DMS153 (cell line): Measurements from ENCODE around the gene FCAMR.

ENCODE experiments used
- DNase-seq: peaks from one replicate; lab custom pipeline; 2025; lab: John Stamatoyannopoulos, UW

FCAMR gene

DNA sequence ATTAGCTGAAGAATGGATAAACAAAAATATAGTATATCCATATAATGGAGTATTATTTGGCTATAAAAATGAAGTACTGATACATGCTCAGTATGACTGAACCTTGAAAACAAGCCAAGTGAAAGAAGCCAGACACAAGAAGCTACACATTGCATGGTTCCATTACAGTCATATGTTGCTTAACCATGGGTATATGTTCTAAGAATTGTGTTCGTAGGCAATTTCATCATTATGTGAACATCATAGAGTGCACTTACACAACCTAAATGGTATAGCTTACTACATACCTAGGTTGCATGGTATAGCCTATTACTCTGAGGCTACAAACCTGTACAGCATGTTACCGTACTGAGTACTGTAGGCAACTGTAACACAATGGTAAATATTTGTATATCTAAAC, 28.6 kb upstream of the FCAMR start:
- no peak for DNase-seq

DNA sequence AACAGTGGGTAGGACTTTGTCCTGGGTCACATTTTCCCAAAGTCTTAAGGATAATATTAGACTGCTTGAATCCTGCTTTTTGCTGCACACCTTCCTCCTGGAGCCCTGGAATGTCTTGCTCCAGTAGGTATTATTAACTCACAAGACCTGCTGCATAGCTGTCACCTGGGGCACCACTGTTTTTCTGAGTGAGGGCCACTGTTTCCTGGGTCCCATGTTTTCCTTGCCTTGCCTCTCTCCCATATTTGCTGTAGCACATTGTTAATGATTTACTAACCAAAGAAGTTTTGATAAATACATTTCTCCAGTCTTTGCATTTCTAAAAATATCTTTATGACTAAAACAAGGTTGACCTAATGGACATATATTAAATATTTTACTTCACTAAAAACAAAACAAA, 22.5 kb upstream of the FCAMR start:
- no peak for DNase-seq

GRCh38 chr1:206987873-206988272, 17.6 kb upstream of the FCAMR start:
- no peak for DNase-seq

GRCh38 chr1:206986885-206987284, 16.6 kb upstream of the FCAMR start:
- no peak for DNase-seq

DNA sequence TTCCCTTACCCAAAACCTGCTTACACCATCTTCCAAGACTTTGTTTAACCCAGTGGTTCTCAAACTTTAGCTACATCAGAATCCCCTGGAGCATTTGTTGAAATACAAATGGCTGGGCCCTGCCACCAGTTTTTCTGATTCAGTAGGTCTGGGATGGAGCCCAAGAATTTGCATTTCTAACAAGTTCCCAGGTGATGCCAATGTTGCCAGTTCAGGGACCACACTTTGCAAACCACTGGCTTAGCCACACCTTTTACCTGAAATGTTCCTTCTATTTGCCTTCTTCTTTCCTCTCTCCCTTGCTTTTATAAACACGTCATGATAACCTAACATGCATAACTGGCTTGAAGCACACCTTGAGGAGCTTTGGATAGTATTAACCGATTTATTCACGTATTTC, 16.1 kb upstream of the FCAMR start:
- no peak for DNase-seq

- no peak for DNase-seq
Observed at GRCh38 chr1:206985162-206985749, 15.0 kb upstream of the FCAMR start.

GRCh38 chr1:206982216-206982615, 12.0 kb upstream of the FCAMR start:
- peak; percentile 34 for DNase-seq

DNA sequence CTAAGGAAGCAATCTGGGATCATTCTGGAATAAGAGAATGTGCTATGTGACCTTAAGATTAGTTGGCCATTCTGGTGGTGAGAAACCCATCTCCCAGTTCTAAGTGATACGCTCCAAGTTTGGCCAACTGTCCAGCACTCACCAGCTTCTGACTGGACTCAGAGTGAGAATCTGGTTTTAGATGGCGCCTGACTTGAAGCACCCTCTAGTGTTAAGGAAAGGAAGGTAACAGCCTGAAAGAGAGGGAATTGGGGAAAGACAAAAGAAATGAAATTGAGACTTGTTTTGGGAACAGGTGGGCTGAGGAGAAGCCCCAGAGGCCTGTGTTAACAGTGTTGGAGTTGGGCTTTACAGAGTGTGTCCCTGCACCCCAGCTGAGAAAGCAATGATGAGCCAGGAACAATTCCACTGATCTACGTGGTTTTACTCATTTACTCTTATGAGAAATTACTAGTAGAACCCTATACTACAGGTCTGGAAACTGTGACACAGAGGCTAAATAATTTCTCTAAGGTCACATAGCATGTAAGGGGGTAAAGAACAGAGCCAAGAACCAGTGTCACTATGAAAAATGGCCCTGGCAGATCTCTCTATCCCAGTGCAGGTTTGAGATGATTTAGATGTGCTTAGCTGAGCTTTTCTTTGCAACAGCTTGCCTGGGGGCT, 9.3 kb upstream of the FCAMR start:
- DNase-seq: no peak

DNA sequence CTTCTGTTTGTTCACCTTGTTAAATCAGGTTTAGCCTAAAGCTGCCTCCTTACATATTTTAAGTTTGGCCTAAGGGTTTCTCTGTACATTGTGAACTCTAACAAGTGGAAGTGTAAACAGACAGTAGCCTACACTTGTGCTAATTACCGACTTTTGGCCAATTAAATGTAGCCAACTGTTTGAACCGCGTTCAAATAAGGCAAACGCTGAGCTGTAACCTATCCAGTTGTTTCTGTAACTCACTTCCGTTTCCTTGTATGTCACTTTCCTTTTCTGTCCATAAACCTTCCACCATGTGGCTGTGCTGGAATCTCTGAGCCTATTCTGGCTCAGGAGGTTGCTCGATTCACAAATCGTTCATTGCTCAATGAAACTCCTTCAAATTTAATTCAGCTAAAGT, 8.0 kb upstream of the FCAMR start:
- no peak for DNase-seq

- no peak for DNase-seq
Observed at GRCh38 chr1:206975306-206975705, 5.0 kb upstream of the FCAMR start.

DNA sequence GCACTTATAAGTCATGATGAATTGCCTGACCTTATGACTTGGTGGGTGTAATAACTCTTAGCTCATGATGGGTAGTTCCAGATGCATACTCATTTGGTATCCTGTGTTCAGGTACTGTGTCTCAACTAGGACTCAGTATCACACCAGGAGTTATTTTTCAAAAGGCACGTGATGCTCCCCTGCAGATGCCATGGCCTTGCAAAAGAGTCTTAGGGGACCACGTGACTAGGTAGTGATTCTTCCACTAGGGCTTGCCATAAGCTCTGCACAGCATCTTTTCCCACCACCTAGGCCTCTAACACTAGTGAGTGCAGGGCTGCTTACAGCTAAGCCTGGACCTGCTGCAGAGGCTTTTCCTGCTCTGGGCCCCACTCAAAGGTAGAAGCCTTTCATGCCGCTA, 3.9 kb upstream of the FCAMR start:
- DNase-seq: no peak

DNA sequence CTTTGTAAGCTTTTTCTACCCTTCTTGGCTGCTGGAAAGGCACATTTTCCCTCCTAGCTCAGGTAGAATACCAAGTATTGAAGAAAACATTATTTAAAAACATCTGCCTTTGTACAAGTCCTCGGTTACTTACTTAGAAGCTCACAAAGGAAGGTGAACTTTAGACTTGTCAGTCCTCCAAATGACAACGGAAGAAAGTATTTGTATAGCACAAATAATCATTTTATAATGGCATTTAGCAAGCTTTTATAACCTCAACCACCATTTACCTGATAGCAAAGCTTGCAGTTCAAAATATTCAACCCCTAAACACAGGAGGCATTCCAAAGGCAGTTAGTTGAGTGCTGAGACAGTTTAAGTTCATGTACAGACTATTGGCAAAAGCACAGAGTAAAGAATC, 2.5 kb upstream of the FCAMR start:
- no peak for DNase-seq

- no peak for DNase-seq
Observed at GRCh38 chr1:206971029-206971655, 882 bp upstream of the FCAMR start.

DNA sequence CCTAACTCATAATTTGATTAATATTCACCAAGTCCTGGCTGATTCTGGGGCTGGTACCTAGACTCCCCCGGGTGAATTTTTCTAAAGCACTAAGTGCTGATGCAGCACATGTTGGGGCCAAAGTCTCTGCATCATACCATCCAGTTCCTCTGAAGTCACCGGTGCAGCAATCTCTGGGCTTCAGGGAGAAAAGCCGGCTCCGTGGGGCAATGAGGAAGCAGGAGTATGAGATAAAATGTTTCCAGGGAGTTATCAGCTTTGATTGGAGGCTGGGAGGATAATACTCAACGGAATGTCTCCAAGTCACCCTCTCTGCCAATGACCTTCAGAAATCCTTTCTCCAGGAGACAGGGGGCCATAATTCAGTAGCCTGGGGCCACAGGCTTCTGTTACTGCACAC, 1.2 kb downstream of the FCAMR start:
- DNase-seq: no peak

DNA sequence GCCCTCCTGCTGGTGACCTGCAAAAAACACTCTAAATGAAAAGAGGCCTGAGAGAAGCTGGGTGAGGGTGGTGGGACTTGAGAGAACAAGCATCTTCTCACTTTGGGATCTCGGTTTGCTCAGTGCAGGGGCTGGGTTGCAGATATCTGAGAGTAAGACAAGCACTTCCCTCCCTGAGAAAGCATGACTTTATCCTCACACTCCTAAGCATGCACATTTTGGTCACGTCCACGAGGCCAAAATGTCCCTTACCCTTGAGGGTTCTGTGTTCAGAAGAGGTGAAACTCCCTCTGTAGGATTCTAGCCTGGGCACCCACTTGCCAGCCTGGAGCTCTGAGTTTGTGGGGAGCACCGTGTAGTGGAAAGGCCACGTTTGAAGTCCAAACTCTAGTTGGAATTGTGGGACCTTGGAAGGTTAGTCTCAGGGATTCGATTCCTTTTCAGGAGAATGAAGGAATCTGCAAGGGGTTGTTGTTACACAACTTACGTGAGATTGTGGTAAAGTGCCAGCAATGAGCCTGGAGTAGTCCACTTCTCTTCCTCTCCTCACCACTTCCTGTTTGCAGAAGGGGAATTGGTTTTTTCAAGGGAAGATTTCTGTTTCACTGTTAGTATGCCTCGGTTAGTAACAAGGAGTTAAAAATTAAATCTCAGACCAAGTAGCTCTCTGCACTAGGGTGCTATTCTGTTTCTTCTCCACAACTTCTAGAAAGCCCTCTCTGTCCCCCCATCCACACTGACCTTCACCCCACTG, 3.0 kb downstream of the FCAMR start:
- DNase-seq: no peak

GRCh38 chr1:206965781-206966180, 4.5 kb downstream of the FCAMR start:
- no peak for DNase-seq

DNA sequence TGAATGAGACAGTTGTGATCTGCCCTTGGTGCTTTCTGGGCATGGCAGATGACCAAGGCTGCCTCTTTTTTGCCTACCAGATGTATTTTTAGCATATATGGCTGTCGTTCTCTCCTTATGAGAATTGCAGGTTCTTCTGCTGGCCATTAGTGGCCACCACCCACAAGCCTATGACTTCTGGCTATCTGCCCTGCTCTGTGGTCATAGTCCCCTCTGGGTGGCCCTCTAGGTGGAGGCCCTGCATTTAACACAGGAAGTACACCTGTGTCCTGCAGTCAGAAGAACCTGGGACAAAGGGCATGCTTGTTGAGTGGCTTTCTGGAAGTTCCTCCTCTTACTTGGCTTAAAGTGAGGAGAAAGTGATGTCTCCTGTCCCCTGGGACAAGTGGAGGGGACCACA, 6.5 kb downstream of the FCAMR start:
- DNase-seq: no peak

DNA sequence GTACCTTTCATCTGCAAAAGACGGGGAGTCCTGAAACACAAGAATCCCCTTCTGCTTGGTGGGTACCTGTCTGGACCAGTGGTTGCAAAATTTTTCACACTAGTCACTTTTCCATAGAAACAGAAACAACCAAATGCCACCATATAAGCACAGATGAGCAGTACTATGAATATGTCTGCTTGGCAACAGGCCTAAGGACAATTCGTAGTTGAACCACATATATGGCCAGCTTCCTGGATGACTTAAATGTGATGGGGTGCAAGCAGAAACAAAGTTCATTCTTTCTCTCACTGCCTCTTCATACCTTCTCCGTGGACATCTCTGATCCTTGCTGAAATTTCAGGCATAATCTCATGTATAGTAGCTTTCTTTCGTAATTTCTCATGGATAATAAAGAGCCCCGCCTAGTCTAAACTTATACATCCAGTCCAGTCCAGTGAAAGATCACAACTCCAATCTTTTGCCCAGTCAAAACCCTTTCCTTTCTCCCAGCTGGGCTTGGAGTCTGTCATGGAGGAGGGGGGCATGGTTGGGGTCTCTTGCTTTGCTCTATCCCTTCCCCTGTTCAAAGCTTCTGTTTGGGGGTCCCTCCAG, 7.0 kb downstream of the FCAMR start:
- no peak for DNase-seq

GRCh38 chr1:206962272-206962671, 8.0 kb downstream of the FCAMR start:
- no peak for DNase-seq

DNA sequence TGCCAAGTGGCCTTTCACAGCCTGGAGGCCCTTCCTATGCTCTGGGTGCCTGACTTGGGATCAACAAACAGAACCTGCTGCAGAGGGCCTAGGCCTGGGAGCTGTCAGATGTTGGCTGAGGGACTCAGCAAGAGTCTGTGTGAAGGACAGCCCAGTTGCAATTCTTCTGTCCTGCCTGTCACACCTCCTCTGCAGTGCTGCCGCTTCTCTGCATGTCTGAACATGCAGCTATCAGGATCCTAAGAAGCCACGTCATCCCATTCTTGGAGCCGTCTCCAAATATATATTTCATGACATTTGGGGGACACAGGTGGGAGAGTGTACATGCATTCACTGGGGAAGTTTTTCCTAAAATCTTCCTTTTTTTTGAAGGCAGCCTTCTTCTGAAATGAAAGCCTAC, 8.6 kb downstream of the FCAMR start:
- DNase-seq: no peak

GRCh38 chr1:206960676-206961386, 9.4 kb downstream of the FCAMR start:
- no peak for DNase-seq

DNA sequence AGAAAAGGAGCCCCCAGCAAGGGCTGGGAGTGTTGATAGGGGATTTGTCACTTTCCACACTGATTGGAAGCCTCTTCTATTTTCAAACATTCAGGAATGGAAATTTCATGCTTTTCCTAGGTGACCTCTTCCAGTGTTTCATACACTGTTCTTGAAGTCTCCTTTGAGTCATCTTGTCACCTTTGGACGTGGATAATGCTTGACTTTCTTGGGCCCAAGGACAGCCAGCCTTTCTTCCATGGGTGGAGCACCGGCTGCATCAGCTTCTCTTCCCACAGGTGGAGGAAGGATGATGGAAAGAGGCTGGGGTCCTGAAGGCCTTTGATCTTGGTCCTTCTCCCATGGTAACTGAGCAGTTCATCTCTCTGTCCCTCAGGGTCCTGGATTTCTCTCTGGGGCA, 12.1 kb downstream of the FCAMR start:
- DNase-seq: no peak
